GM18907 (cell line): Measurements from ENCODE around the gene CCSER1.

Experiments used
- ATAC-seq: cut with Tn5 transposase; IDR thresholded peaks from one replicate; pipeline ENCODE4 v1.9.1; 2021; ENCODE audit warnings: mild to moderate bottlenecking, moderate library complexity; ENCODE audit not compliant: unreplicated experiment

Gene CCSER1

GRCh38 chr4:90127223-90127705, at the start of gene CCSER1:
Gene CCSER1, plus strand, starts transcription at chr4:90127394.
- ATAC-seq, result peak; percentile 88

- ATAC-seq, result peak; percentile 89
Measured at GRCh38 chr4:90078440-90078839, 48.8 kb upstream of the CCSER1 start.

GRCh38 chr4:90080116-90080515, 47.1 kb upstream of the CCSER1 start:
- ATAC-seq, result no peak

- ATAC-seq, result no peak
Measured at GRCh38 chr4:90081432-90082144, 45.6 kb upstream of the CCSER1 start.

- no peak for ATAC-seq
Measured at GRCh38 chr4:90082449-90082848, 44.7 kb upstream of the CCSER1 start.

GRCh38 chr4:90084277-90084966, 42.8 kb upstream of the CCSER1 start:
- ATAC-seq, result no peak

GRCh38 chr4:90084967-90085295, 42.3 kb upstream of the CCSER1 start:
- no peak for ATAC-seq

- ATAC-seq, result no peak
Measured at GRCh38 chr4:90093526-90093925, 33.7 kb upstream of the CCSER1 start.

- no peak for ATAC-seq
Measured at GRCh38 chr4:90095000-90095399, 32.2 kb upstream of the CCSER1 start.

GRCh38 chr4:90099812-90100211, 27.4 kb upstream of the CCSER1 start:
- peak; percentile 85 for ATAC-seq

- ATAC-seq, result no peak
Measured at GRCh38 chr4:90103991-90104390, 23.2 kb upstream of the CCSER1 start.

- no peak for ATAC-seq
Measured at GRCh38 chr4:90105274-90105673, 21.9 kb upstream of the CCSER1 start.

GRCh38 chr4:90112715-90113114, 14.5 kb upstream of the CCSER1 start:
- no peak for ATAC-seq

GRCh38 chr4:90113881-90114457, 13.2 kb upstream of the CCSER1 start:
- ATAC-seq, result no peak

- ATAC-seq, result peak; percentile 85
Measured at GRCh38 chr4:90118527-90119195, 8.5 kb upstream of the CCSER1 start.

- no peak for ATAC-seq
Measured at GRCh38 chr4:90120037-90120436, 7.2 kb upstream of the CCSER1 start.

GRCh38 chr4:90120815-90121214, 6.4 kb upstream of the CCSER1 start:
- ATAC-seq, result no peak

- ATAC-seq, result no peak
Measured at GRCh38 chr4:90121676-90122354, 5.4 kb upstream of the CCSER1 start.

GRCh38 chr4:90122355-90122748, 4.8 kb upstream of the CCSER1 start:
- no peak for ATAC-seq

- ATAC-seq, result no peak
Measured at GRCh38 chr4:90124276-90124675, 2.9 kb upstream of the CCSER1 start.

GRCh38 chr4:90126805-90127204, 389 bp upstream of the CCSER1 start:
- ATAC-seq, result peak; percentile 20
